Mucosa of rectum (tissue), 2 donors: Measurements from ENCODE around the gene ZNF536.

Experiments used
- H3K27ac ChIP-seq, 2 donors: one replicate each; pipeline ENCODE4 v1.7.0; 2013; ENCODE audit warnings: inconsistent platforms in 2 of 2, low read depth in 2 of 2, low read length in 2 of 2
- H3K27me3 ChIP-seq, 2 donors: one replicate each; pipeline ENCODE4 v1.7.0; 2013; ENCODE audit warnings: low read length in 2 of 2; ENCODE audit not compliant: control insufficient read depth in 2 of 2, insufficient read depth in 2 of 2
- H3K36me3 ChIP-seq, 2 donors: one replicate each; pipeline ENCODE4 v1.7.0; 2013; ENCODE audit warnings: low read length in 2 of 2; ENCODE audit not compliant: control insufficient read depth in 2 of 2, insufficient read depth in 2 of 2
- H3K4me1 ChIP-seq, 2 donors: one replicate each; pipeline ENCODE4 v1.7.0; 2013; ENCODE audit warnings: low read length in 2 of 2, mild to moderate bottlenecking in 1 of 2; ENCODE audit not compliant: control insufficient read depth in 2 of 2, insufficient read depth in 2 of 2
- H3K4me3 ChIP-seq, 2 donors: one replicate each; pipeline ENCODE4 v1.7.0; 2013; ENCODE audit warnings: low read length in 2 of 2
- H3K9ac ChIP-seq, 2 donors: one replicate each; pipeline ENCODE4 v1.7.0; 2013; ENCODE audit warnings: low read length in 2 of 2, low read depth in 1 of 2, mild to moderate bottlenecking in 1 of 2
- H3K9me3 ChIP-seq, 2 donors: one replicate each; pipeline ENCODE4 v1.7.0; 2013; ENCODE audit warnings: low read length in 2 of 2; ENCODE audit not compliant: control insufficient read depth in 2 of 2
- donor health status: healthy.
- donor health status: Normal muscosa, but diverticular disease.

Gene ZNF536

GRCh38 chr19:30363073-30363472 is 9.1 kb upstream of the ZNF536 start:
- Histone ChIP-seq H3K9ac (no peak overlapping the region), H3K36me3 (no peaks in the 10 kb centered on the region), H3K4me3 (no peak overlapping the region), H3K27me3 (no peaks in the 10 kb centered on the region), H3K4me1 (no peaks in the 10 kb centered on the region), H3K27ac (no peak overlapping the region), H3K9me3 (no peaks in the 10 kb centered on the region)

GRCh38 chr19:30364866-30365800 is 7.1 kb upstream of the ZNF536 start:
- H3K4me3 ChIP-seq: no peak overlapping the region
- H3K27ac ChIP-seq: peak overlapping the region in 1 of 2 donors; percentile 20
- no peaks in the 10 kb centered on the region for H3K27me3 ChIP-seq
- no peaks in the 10 kb centered on the region for H3K4me1 ChIP-seq
- no peaks in the 10 kb centered on the region for H3K36me3 ChIP-seq
- H3K9me3 ChIP-seq: no peaks in the 10 kb centered on the region
- no peak overlapping the region for H3K9ac ChIP-seq

- H3K4me3 ChIP-seq: no peak overlapping the region
- no peaks in the 10 kb centered on the region for H3K27me3 ChIP-seq
- no peaks in the 10 kb centered on the region for H3K36me3 ChIP-seq
- H3K9me3 ChIP-seq: no peaks in the 10 kb centered on the region
- H3K4me1 ChIP-seq: no peaks in the 10 kb centered on the region
- H3K9ac ChIP-seq: no peak overlapping the region
- H3K27ac ChIP-seq: no peak overlapping the region
Observed at GRCh38 chr19:30366282-30366681, 5.9 kb upstream of the ZNF536 start.

GRCh38 chr19:30367006-30367405 is 5.2 kb upstream of the ZNF536 start:
- H3K4me3 ChIP-seq: no peak overlapping the region
- no peaks in the 10 kb centered on the region for H3K9me3 ChIP-seq
- no peak overlapping the region for H3K27ac ChIP-seq
- H3K4me1 ChIP-seq: no peaks in the 10 kb centered on the region
- no peaks in the 10 kb centered on the region for H3K36me3 ChIP-seq
- no peaks in the 10 kb centered on the region for H3K27me3 ChIP-seq
- no peak overlapping the region for H3K9ac ChIP-seq

GRCh38 chr19:30367421-30367820 is 4.8 kb upstream of the ZNF536 start:
- Histone ChIP-seq H3K9ac (no peak overlapping the region), H3K9me3 (no peaks in the 10 kb centered on the region), H3K27me3 (no peaks in the 10 kb centered on the region), H3K4me1 (no peaks in the 10 kb centered on the region), H3K4me3 (no peak overlapping the region), H3K27ac (no peak overlapping the region), H3K36me3 (no peaks in the 10 kb centered on the region)

GRCh38 chr19:30369833-30370232 is 2.4 kb upstream of the ZNF536 start:
- Histone ChIP-seq H3K9me3 (no peaks in the 10 kb centered on the region), H3K9ac (no peak overlapping the region), H3K27ac (no peak overlapping the region), H3K4me3 (no peak overlapping the region), H3K36me3 (no peaks in the 10 kb centered on the region), H3K27me3 (peaks cover 0 to 3% of the 10 kb centered on the region in 2 donors), H3K4me1 (no peaks in the 10 kb centered on the region)

- H3K36me3 ChIP-seq: no peaks in the 10 kb centered on the region
- H3K27me3 ChIP-seq: peaks cover 9 to 11% of the 10 kb centered on the region in 2 donors
- H3K4me1 ChIP-seq: no peaks in the 10 kb centered on the region
- H3K9me3 ChIP-seq: no peaks in the 10 kb centered on the region
- H3K9ac ChIP-seq: no peak overlapping the region
- H3K27ac ChIP-seq: no peak overlapping the region
- H3K4me3 ChIP-seq: no peak overlapping the region
Observed at GRCh38 chr19:30371161-30371836, 885 bp upstream of the ZNF536 start.

- H3K9ac ChIP-seq: no peak overlapping the region
- H3K4me1 ChIP-seq: no peaks in the 10 kb centered on the region
- no peak overlapping the region for H3K4me3 ChIP-seq
- no peaks in the 10 kb centered on the region for H3K9me3 ChIP-seq
- H3K36me3 ChIP-seq: no peaks in the 10 kb centered on the region
- no peak overlapping the region for H3K27ac ChIP-seq
- H3K27me3 ChIP-seq: peaks cover 9 to 12% of the 10 kb centered on the region in 2 donors
Observed at GRCh38 chr19:30373593-30373992, 1.4 kb downstream of the ZNF536 start.

GRCh38 chr19:30374539-30374864 is 2.3 kb downstream of the ZNF536 start:
- Histone ChIP-seq H3K27me3 (peaks cover 9 to 12% of the 10 kb centered on the region in 2 donors), H3K9ac (no peak overlapping the region), H3K27ac (no peak overlapping the region), H3K4me1 (no peaks in the 10 kb centered on the region), H3K9me3 (no peaks in the 10 kb centered on the region), H3K4me3 (no peak overlapping the region), H3K36me3 (no peaks in the 10 kb centered on the region)

- Histone ChIP-seq H3K9me3 (no peaks in the 10 kb centered on the region), H3K27ac (no peak overlapping the region), H3K4me3 (no peak overlapping the region), H3K9ac (no peak overlapping the region), H3K27me3 (peaks cover 9 to 12% of the 10 kb centered on the region in 2 donors), H3K4me1 (no peaks in the 10 kb centered on the region), H3K36me3 (no peaks in the 10 kb centered on the region)
Observed at GRCh38 chr19:30374865-30375552, 2.8 kb downstream of the ZNF536 start.
